Measurements from ENCODE around the gene S100A10.

- TF ChIP-seq CTCF (conservative IDR thresholded peaks at IDR 0.05; ENCODE audit: low read length): no peak
- no peak for TF ChIP-seq EZH2phosphoT487 (IDR thresholded peaks at IDR 0.05; ENCODE audit: borderline replicate concordance, low read depth, low read length)
Measured at GRCh38 chr1:151990856-151991198, 2.8 kb downstream of the S100A10 start.

Data from OCI-LY7 (cell line).